SIG-M5 (cell line): ENCODE measurements around the gene ANTXR1.
A peak's percentile ranks its signal among the peaks of the same experiment; 100 is the strongest.

Source experiments
- DNase-seq: peaks from one replicate; lab custom pipeline; 2025; lab: John Stamatoyannopoulos, UW

The ANTXR1 gene

DNA sequence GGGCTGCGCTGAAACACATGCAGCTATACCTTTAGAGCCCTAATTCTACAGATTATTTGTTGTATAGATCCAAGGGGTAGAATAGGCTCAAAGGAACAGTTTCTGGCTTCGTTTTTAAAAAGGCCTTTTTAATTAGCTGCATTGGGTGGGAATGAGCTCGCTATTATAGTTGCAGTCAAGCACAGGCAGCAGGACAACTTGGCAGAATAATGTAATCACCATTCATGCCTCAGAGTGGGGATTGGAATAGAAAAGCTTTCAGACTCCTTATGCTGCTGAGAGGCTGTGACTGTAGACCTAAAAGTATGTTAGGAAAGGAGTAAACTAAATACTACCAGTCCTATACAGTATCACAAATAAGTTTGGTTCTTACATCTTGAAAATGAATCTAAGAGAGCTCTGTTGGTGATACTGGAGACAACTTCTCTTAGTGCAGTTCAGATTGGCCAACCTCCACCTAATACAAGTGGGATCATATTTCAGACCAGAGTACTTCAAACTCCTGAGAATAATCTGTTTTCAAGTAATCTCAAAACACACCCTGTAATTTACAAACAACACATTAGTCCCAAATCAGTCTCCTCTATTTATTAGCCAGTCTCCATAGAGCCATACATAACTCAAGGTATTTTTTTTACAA is 121.4 kb downstream of the ANTXR1 start:
- no peak for DNase-seq

DNA sequence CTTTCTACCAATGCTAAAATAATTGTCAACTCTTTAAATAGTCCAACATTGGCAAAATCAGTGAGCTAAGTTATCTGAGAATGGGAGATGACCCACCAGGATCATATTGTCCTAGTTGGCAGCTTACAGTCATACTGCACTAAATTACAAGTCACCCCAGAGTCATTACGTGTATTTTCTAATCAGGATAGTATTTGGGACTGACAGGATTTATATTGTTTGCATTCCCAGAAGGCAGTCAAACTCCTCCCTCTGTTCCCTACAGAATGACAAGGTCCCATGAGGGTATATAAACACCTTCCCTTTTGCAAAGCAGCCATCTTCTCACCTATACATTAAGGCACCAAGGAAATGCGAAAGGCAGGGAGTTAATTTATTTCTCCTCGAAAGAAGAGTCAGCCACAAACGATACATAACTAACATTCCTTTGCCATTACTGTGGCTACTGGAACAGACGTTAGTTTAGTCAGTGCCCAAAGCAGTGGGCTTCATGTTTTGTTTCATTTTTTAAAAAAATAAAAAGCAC is 125.3 kb downstream of the ANTXR1 start:
- DNase-seq, result no peak

DNA sequence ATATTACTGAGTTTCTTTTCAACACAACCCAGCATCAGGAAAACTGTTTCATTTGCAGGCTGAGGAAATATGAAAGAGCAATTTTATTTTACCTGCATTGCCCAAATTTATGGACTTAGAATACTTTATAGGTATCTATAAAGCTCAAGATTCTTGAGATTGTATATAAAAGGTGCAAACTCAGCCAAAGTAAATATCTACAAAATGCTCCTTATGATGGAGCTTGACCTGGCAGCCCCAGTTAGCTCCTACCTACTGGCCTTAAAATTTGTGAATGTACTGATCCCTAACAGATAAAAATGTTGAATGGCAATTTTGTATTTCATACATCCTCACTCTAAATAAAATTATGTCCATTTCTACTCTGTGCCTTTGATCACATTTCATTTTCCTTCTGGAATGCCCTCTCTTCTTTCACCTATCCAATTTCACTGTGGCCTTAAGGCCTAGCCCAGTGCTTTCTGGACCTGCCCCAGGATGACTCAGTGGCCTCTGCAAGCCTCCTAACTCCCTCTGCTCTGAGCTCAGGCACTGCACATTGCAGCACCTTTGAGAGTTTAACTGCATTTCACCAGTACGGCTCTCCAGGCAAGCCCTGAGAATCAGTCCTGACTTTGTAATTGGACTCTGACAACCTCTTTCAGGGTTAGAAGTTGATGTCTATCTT is 125.9 kb downstream of the ANTXR1 start:
- no peak for DNase-seq

DNA sequence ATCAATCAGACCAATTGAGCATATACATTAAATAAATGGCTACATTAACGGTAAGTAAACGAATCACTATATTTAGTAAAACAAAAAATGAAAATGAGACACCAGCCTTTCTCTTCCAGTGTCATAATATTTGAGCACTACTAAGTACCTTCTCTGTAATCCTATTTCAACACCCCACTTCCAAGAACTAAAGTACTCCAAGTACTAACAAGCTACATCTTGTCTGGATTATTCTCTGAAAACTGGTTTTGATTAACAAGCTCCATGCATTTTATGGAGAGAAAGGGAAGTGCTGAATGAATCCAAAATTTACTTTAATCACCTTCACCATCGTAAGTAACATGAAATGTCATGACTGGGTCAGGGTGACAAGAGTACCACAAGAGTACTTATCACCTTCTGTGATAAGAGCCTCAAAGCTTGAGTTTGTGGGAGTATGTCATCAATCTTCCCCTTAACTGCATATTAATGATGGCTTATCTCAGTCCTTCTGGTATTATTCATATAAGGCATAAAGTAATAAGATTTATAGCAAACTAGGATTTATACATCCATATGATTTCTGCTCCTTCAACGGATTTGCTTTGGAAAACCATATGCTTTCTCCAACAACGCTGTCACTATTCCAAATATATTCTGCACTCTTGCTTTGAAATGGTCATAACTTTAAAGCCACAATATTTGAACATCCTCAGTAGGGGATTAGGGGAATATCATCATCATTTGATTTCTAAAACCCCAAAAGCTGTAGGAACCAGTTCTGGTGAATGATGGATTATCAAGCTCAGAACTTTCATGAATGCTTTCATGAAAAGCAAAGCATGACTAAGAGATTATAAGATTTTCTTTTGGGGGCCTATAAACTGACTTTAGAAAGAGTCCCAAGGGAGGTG is 127.0 kb downstream of the ANTXR1 start:
- no peak for DNase-seq

DNA sequence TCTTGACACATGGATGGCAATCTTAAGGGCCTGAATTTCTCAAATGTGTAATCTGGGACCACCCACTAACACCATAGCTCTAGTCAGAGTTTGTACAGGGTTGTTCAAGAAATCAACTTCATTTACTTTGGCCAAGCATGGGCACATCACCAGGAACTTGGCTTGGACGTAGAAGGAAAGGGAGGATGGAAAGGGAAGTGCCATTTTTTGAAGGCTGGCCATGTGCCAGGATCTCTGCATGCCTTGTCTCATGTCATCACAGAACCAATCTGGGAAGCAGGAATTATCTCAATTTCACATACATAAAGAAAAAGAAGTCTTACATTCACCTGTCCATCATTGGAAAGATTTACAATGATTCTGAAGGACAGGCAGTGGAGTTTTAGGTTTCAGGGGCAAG is 128.1 kb downstream of the ANTXR1 start:
- no peak for DNase-seq

DNA sequence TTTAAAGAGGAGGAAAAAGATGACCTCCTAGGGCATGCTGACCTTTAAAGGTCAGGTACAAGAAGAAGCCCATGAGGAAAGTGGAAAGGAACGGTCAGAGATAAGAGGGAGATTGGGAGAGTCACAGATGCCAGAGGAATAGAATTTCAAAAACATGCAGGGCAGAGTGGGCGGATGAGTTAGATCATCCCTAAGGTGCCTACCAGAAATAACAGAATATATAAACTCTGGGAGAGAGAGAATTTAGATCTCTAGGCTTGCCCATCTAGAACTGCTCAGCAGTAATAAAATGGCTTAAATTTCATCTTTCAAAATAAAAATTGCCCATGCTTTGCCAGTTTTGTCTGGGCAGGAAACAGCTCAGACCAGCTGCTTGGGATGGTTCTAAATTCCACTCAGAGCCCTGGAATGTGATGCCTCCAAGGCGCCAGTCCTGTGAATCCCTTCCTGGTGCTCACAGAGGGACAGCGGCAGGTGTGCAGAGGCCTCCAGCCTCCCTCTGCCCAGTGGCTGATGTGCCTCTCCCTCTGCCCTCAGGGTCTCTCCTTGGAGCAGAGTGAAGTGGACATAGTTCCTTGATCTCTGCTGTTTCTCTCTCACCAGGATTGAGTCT is 130.9 kb downstream of the ANTXR1 start:
- no peak for DNase-seq

DNA sequence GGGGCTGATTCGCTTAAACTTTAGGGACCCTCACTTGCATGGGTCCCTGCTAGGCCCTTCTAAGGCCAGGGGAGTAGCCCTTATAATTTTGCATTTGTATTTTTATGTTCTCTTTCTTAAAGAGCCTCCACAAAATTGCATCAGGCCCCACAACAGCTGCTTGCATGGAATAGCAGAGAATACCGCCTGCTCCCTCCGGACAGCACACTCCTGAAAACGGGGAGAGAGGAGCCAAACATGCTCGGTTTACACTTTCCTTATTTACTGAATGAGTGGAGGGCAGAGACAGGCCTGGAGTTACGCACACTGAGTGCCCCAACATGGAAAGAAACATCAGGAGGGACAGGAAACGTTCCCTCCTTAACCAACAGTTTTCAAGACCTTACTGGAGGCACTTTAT is 132.2 kb downstream of the ANTXR1 start:
- DNase-seq, result no peak

DNA sequence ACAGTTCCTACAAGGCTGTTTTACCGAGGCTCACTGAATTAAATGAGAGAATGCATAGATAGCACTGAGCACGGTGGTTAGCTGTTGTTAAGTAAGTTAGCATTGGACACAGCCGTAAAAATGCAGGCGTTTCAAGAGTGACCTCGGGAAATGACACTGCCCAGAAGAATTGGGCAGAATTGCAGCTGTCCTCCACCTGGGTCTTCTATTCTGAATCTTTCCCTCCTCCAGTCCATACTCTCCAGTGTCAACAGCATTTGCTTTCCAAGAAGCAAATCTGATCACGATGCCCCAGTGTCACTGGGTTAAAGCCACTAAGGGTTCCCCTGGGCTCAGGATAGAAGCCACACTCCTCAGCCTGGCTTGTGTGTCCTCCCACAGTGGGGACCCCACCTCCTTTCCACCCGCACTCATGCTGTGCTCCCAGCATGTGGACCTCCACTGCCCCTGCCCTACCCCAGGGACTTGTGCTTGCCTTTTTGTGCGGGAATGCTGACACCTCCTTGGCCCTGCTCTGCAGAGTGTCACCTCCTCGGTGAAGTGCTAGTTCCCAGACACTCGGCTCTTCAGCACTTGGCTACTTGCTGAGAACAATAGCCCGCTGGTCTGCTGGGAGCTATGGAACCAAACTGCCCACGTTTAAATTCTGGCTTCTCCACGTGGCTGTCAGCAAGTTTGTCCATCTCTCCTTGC is 135.0 kb downstream of the ANTXR1 start:
- no peak for DNase-seq

DNA sequence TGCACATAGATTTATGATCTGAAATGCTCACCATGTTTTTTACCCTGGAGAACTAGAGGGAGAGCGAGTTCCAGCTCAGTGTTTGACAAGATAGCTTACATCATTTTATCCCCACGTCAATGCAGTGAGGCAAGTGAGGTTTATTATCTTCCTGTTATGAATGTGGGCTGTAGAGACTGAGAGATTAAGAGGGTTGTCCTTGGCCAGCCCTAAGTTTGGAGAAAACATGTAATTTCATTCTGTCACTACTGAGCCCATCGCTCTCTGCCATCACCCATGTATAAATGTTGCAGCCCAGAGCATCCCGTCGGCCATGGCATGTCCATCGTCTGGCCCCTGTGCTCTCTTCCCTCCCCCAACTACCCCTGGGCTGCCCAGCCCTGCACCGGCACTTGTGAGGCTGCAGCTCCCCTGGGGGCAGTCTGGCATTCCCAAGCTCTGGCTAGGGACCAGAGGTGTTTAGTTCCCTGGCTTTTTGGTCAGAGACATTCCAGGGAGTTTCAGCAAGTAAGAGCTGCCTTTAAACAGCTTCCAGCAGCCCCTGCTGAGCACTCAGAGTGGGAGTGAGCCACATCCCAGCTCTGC is 136.7 kb downstream of the ANTXR1 start:
- no peak for DNase-seq

DNA sequence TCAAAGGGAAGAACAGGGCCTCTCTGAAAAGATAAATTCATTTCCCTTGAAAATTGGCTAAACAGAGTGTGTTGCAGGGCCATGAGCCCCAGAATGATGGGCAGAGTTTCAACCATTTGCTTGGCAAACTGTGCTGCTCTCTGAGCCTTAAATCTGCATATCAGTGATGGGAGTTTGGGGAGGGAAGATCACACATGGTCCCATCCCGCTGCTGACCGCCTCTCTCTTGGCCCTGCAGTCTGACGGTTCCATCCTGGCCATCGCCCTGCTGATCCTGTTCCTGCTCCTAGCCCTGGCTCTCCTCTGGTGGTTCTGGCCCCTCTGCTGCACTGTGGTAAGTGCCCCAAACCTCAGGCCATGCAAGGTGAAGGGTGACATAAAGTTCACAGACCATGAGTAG is 139.0 kb downstream of the ANTXR1 start:
- DNase-seq, result no peak

DNA sequence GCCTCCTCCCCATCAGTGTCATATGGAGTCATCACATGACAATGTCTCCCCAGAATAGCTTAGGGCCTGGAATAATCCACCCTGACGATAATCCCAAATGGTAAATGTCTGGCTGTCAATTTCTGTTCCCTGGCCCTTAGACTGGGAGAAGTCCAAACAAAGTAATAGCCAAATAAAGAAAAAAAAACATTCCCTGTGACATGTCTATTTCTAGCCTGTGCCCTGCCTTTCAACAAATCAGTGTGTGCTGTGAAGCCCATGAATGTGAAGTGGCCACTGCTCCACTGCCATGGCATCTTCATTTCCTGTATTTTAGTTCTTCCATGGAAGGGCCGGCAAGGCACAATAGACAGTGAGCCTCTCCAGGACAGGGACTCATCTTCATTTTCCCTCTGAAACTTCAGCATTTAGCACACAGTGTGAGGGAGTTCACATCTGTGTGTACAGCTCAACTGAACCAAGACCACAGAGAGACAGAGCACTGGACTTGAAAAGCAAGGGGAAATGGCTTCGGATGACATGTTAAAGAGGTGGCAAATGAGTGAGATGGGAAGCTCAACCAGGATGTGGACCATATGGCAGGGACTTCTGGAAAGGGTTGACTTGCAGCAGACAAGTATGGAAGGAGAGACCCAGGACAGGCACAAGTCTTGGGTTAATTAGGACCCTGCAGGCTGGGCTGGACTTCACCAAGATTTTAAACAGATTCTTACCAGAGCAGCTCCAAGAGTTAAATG is 140.0 kb downstream of the ANTXR1 start:
- DNase-seq, result no peak

DNA sequence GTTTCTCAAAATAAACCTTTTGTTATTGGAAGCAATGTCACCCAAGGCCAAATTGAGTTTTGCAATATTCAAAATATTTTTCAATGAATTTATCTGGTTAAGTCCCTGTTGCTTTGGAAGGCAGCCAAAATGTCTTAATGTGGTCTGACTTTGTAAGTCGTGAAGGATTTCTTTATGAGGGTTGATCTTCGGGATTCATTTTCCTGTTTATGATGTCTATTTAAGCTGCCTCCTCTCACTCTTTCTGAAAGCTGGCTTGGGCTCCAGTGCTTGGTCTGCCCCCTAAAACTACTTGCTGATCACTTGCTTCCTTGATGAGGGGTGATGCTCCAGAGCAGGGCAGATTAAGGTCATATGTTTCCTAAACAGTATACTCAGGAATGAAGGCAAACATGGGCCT is 141.1 kb downstream of the ANTXR1 start:
- no peak for DNase-seq

DNA sequence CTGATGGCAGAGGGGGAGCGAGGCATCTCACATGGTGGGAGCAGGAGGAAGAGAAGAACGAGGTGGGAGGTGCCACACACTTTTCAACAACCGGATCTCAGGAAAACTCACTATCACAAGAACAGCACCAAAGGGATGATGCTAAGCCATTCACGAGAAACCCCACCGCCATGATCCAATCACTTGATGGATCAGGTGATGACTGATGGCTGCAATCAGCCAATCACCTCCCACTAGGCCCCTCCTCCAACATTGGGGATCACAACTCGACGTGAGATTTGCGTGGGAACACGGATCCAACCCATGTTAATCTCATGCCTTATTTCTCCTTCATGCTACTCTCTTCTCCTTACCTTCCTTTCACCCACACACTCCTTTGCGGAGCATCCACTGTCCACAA is 143.6 kb downstream of the ANTXR1 start:
- DNase-seq, result no peak

DNA sequence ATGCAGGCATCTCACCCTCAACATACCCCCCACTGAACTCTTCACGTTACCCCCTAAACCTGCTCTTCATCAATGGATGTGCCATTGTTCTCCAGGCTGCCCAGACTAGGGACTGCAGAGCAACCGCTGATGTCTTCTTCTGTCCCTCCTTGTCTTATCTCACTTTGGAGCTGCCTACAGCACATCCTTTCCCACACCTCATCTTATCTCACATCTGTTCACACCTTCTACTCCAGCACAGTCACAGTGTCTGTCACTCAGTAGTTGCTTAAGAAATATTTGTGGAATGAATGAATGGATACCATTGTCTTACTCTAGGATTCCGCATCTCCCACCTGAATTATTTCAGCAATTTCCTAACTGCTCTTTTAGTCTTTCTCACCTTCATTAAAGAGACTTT is 144.5 kb downstream of the ANTXR1 start:
- DNase-seq, result no peak

DNA sequence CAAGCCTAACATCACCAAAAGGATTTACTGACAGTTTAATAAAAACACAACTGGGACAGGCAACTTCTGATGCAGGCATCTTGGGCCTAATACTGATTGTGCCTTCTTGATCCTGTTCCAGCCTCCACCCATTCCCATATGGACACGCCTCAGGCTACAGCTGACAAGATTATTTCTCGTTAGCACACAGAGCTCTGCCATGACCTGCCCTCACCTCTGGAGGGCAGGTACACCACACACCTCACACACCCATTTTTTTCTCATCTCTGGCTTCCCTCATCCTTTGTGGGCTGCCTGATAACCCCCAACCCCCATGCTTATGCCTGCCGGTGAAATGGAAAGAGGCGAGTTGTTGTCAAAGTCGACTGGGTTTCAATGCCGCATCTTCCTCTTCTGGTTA is 147.0 kb downstream of the ANTXR1 start:
- DNase-seq, result no peak

DNA sequence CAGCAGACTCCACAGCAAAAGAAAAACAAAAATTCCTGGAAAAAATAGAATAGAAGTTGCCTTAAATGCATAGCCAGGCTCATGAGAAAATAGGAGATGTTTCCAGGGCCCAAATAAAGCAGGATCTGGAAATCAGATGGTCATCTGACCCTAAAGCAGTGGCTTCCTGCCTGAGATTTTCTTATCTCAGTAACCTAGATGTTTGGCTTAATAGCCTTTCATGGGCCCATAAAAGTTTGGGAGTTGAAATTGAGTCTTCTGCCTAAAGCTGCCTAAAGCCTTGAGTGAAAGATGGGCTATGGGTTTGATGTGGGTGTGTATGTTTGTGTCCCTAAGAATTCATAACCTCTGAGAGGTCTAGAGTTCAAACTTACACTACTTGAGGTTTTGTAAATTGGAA is 149.1 kb downstream of the ANTXR1 start:
- DNase-seq, result no peak

DNA sequence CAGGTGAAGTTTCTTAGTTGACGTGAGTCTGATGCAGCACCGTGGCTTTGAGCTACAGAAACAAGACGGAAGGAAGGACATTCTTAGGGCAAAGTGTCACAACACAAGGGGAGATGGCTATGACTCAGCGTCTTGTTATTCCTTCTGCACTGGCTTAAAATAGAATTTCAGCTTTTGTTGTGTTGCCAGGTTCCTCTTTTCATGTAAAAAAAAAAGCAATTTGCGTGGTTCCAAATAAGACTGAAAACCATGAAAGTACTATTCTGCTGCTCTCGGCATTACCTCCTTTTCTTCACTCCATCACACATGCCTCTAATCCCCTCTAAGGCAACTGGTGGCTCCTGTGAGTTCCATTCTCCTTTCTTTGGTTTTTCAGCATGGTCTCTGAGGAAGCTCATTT is 150.1 kb downstream of the ANTXR1 start:
- peak; percentile 93 for DNase-seq

DNA sequence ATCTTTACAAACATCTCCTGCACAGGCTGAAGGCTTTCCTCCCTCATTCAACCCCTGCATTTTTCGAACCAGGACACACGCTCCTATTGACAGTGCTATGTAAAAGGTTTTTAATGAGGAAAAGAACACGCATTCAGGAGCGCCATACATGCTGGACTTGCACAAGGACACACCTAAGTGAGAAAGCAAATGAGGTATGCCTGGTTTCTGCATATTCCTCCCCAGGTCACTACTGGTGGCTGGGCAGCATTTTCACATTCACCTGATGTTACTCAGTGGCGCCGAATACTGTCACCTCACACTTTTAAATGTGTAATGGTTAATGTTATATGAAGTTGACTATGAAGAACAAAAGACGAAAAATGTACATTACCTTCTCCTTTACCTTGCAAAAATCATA is 150.6 kb downstream of the ANTXR1 start:
- DNase-seq, result no peak

DNA sequence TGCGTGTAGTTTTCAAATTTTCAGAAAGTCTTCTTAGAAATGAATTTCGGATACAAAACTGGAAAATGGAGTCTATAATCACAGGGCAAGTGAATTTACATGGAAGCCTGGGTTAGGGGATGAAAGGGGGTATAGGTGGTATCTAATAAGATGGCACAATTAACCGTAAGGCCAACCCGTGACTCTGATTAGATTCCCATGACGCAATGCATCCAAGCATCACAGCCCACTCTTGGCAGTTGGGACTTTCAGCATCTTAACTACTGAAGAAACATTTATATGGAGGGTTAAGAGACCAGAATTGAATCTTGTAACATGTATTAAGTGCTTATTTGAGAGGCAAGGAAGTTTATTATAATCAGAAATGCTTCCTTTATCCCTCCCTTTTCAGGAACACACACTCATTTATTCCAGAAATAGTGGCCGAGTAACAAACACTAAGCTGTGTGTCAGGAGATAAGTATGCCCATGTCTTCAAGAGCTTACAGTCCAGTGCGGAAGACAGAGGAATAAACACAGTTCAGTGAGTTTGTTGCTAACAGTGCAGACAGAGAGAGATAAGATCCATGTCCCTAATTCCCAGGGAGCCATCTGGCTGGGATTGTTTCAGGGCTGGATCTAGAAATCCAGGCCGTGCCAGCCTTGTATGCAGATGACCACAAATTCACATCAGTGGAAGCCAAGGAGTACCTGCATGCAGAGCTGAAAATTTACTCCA is 151.2 kb downstream of the ANTXR1 start:
- no peak for DNase-seq
